ENCODE results near the gene CD164L2.

The CD164L2 gene

GRCh38 chr1:27335506-27336422 is 47.4 kb downstream of the CD164L2 start:
- H3K4me3 ChIP-seq (ENCODE audit: low read length) = no peak overlapping the region
- peaks cover 52% of the 10 kb centered on the region for H3K36me3 ChIP-seq (ENCODE audit: insufficient read depth, low read length)
- no peak overlapping the region for H2AFZ ChIP-seq (ENCODE audit: low read depth, low read length)
- no peaks in the 10 kb centered on the region for H3K27me3 ChIP-seq (ENCODE audit: insufficient read depth, low read length)
- peaks cover 11% of the 10 kb centered on the region for H3K4me1 ChIP-seq (ENCODE audit: insufficient read depth, low read length)
- no peaks in the 10 kb centered on the region for H3K9me3 ChIP-seq (ENCODE audit: low read length)

- Histone ChIP-seq H2AFZ (ENCODE audit: low read depth, low read length) (no peak overlapping the region), H3K4me3 (ENCODE audit: low read length) (no peak overlapping the region), H3K9me3 (ENCODE audit: low read length) (no peaks in the 10 kb centered on the region), H3K4me1 (ENCODE audit: insufficient read depth, low read length) (peaks cover 5% of the 10 kb centered on the region), H3K27me3 (ENCODE audit: insufficient read depth, low read length) (no peaks in the 10 kb centered on the region), H3K36me3 (ENCODE audit: insufficient read depth, low read length) (peaks cover 59% of the 10 kb centered on the region)
Measured at GRCh38 chr1:27333717-27334279, 49.3 kb downstream of the CD164L2 start.

- Histone ChIP-seq H3K4me1 (ENCODE audit: insufficient read depth, low read length) (no peaks in the 10 kb centered on the region), H3K4me3 (ENCODE audit: low read length) (no peak overlapping the region), H2AFZ (ENCODE audit: low read depth, low read length) (no peak overlapping the region), H3K9me3 (ENCODE audit: low read length) (no peaks in the 10 kb centered on the region), H3K27me3 (ENCODE audit: insufficient read depth, low read length) (no peaks in the 10 kb centered on the region), H3K36me3 (ENCODE audit: insufficient read depth, low read length) (peaks cover 69% of the 10 kb centered on the region)
Measured at GRCh38 chr1:27332536-27333281, 50.4 kb downstream of the CD164L2 start.

- H2AFZ ChIP-seq (ENCODE audit: low read depth, low read length) = no peak overlapping the region
- no peak overlapping the region for H3K4me3 ChIP-seq (ENCODE audit: low read length)
- H3K4me1 ChIP-seq (ENCODE audit: insufficient read depth, low read length) = no peaks in the 10 kb centered on the region
- peaks cover 75% of the 10 kb centered on the region for H3K36me3 ChIP-seq (ENCODE audit: insufficient read depth, low read length)
- H3K9me3 ChIP-seq (ENCODE audit: low read length) = no peaks in the 10 kb centered on the region
- H3K27me3 ChIP-seq (ENCODE audit: insufficient read depth, low read length) = no peaks in the 10 kb centered on the region
Measured at GRCh38 chr1:27331922-27332321, 51.2 kb downstream of the CD164L2 start.

GRCh38 chr1:27331426-27331825 is 51.7 kb downstream of the CD164L2 start:
- no peak overlapping the region for H2AFZ ChIP-seq (ENCODE audit: low read depth, low read length)
- no peaks in the 10 kb centered on the region for H3K4me1 ChIP-seq (ENCODE audit: insufficient read depth, low read length)
- peaks cover 79% of the 10 kb centered on the region for H3K36me3 ChIP-seq (ENCODE audit: insufficient read depth, low read length)
- no peak overlapping the region for H3K4me3 ChIP-seq (ENCODE audit: low read length)
- no peaks in the 10 kb centered on the region for H3K9me3 ChIP-seq (ENCODE audit: low read length)
- no peaks in the 10 kb centered on the region for H3K27me3 ChIP-seq (ENCODE audit: insufficient read depth, low read length)

- Histone ChIP-seq H3K4me3 (ENCODE audit: low read length) (no peak overlapping the region), H3K9me3 (ENCODE audit: low read length) (no peaks in the 10 kb centered on the region), H3K27me3 (ENCODE audit: insufficient read depth, low read length) (no peaks in the 10 kb centered on the region), H3K4me1 (ENCODE audit: insufficient read depth, low read length) (no peaks in the 10 kb centered on the region), H3K36me3 (ENCODE audit: insufficient read depth, low read length) (peaks cover 79% of the 10 kb centered on the region), H2AFZ (ENCODE audit: low read depth, low read length) (no peak overlapping the region)
Measured at GRCh38 chr1:27330786-27331185, 52.3 kb downstream of the CD164L2 start.
